SK-N-SH (cell line): ENCODE measurements around the gene MAP4K3. TPM values are rescaled to one million over a fixed set of nuclear protein-coding genes. Genes with fewer than 3 reads are reported as not detected.

Experiments used
- CTCF ChIA-PET: fragments of 300-600, 350-600 bp; formaldehyde crosslinking; extraction: SDS; loops from one replicate; lab custom pipeline; 2021; lab: Yijun Ruan, JAX
- POLR2A ChIA-PET: fragments of 350-600 bp; sonication (Branson Sonifier 250); formaldehyde crosslinking; extraction: SDS; loops from one replicate; lab custom pipeline; 2020; ENCODE audit warnings: antibody characterized with exemption, inconsistent platforms; lab: Yijun Ruan, JAX
- DNase-seq: peaks from one replicate; pipeline ENCODE4 v3.0.0; 2012
- H2AFZ ChIP-seq: fragments of 200-600 bp; sonication (generic); 2 replicates; pipeline ENCODE4 v1.8.1; 2016; ENCODE audit warnings: antibody characterized with exemption, mild to moderate bottlenecking, low read depth
- H3F3A ChIP-seq: fragments of 200-600 bp; sonication (generic); replicated peaks from 2 replicates; pipeline ENCODE3; 2016; ENCODE audit warnings: antibody characterized with exemption, mild to moderate bottlenecking; ENCODE audit not compliant: insufficient read depth
- H3K27ac ChIP-seq, 2 experiments: fragments of 200-500 bp in 1 of 2; fragments of 200-600 bp in 1 of 2; sonication (Bioruptor generic) in 1 of 2; sonication (generic), shearing (Covaris generic) in 1 of 2; 2 replicates each; pipeline versions ENCODE4 v1.5.1 to v1.6.1; 2014 to 2016; ENCODE audit warnings: low read depth in 2 of 2, inconsistent platforms in 1 of 2, low read length in 1 of 2, mild to moderate bottlenecking in 1 of 2, mixed read lengths in 1 of 2
- H3K27me3 ChIP-seq: fragments of 200-600 bp; sonication (generic), shearing (Covaris generic); 2 replicates; pipeline ENCODE4 v1.6.1; 2016; ENCODE audit warnings: mixed run types; ENCODE audit not compliant: insufficient read depth
- H3K36me3 ChIP-seq, 2 experiments: fragments of 200-500 bp in 1 of 2; fragments of 200-600 bp in 1 of 2; sonication (Bioruptor generic) in 1 of 2; sonication (generic) in 1 of 2; replicated peaks in 1 of 2; 2 replicates each; pipeline versions ENCODE3 to v1.5.1; 2014 to 2016; ENCODE audit warnings: low read length in 1 of 2, mild to moderate bottlenecking in 1 of 2; ENCODE audit not compliant: insufficient read depth in 2 of 2, control insufficient read depth in 1 of 2
- H3K4me1 ChIP-seq, 2 experiments: fragments of 200-500 bp in 1 of 2; fragments of 200-600 bp in 1 of 2; sonication (Bioruptor generic) in 1 of 2; sonication (generic), shearing (Covaris generic) in 1 of 2; 2 replicates each; pipeline versions ENCODE4 v1.5.1 to v1.6.1; 2014 to 2016; ENCODE audit warnings: low read depth in 1 of 2, low read length in 1 of 2, mixed run types in 1 of 2; ENCODE audit not compliant: insufficient read depth in 2 of 2, control insufficient read depth in 1 of 2
- H3K4me2 ChIP-seq: fragments of 200-600 bp; sonication (generic), shearing (Covaris generic); 2 replicates; pipeline ENCODE4 v1.6.1; 2017; ENCODE audit warnings: mixed run types
- H3K4me3 ChIP-seq, 2 experiments: fragments of 200-500 bp in 1 of 2; fragments of 200-600 bp in 1 of 2; sonication (Bioruptor generic) in 1 of 2; sonication (generic), shearing (Covaris generic) in 1 of 2; 2 replicates each; pipeline versions ENCODE4 v1.5.1 to v1.8.1; 2014 to 2016; ENCODE audit warnings: low read depth in 2 of 2, inconsistent platforms in 1 of 2, low read length in 1 of 2, mild to moderate bottlenecking in 1 of 2, mixed read lengths in 1 of 2, moderate library complexity in 1 of 2
- H3K79me2 ChIP-seq: fragments of 200-600 bp; sonication (generic); 2 replicates; pipeline ENCODE4 v1.8.1; 2017; ENCODE audit warnings: mild to moderate bottlenecking; ENCODE audit not compliant: insufficient read depth
- H3K9ac ChIP-seq: fragments of 200-600 bp; sonication (generic); 2 replicates; pipeline ENCODE4 v1.6.1; 2017; ENCODE audit warnings: mixed run types
- H3K9me2 ChIP-seq: fragments of 200-600 bp; sonication (generic); 2 replicates; pipeline ENCODE4 v1.6.1; 2017; ENCODE audit warnings: mixed run types
- H3K9me3 ChIP-seq: fragments of 200-600 bp; sonication (generic); 2 replicates; pipeline ENCODE4 v1.6.1; 2017; ENCODE audit warnings: mixed run types, mild to moderate bottlenecking, moderate library complexity
- H4K20me1 ChIP-seq: fragments of 200-600 bp; sonication (generic); 2 replicates; pipeline ENCODE4 v1.6.1; 2017; ENCODE audit warnings: mild to moderate bottlenecking, mixed run types; ENCODE audit not compliant: insufficient read depth
- CHD2 ChIP-seq: fragments of 150-350 bp; IDR thresholded peaks from 2 replicates; pipeline ENCODE4 v1.6.1; 2018; ENCODE audit warnings: low read length; ENCODE audit not compliant: partially characterized antibody
- ELF1 ChIP-seq: IDR thresholded peaks from 2 replicates; pipeline ENCODE4 v1.4.0; 2012
- EP300 ChIP-seq, 2 experiments: IDR thresholded peaks; 2 replicates each; pipeline versions ENCODE4 v1.4.0 to v1.6.1; 2012; ENCODE audit warnings: borderline replicate concordance in 1 of 2, low read depth in 1 of 2, low read length in 1 of 2
- EZH2phosphoT487 ChIP-seq: fragments of 200-600 bp; sonication (generic); IDR thresholded peaks from 2 replicates; pipeline ENCODE4 v1.6.1; 2017; ENCODE audit warnings: low read depth, mixed run types, mild to moderate bottlenecking, antibody characterized with exemption, moderate library complexity, borderline replicate concordance
- GABPA ChIP-seq: IDR thresholded peaks from 2 replicates; pipeline ENCODE4 v1.4.0; 2012; ENCODE audit warnings: low read depth, mild to moderate bottlenecking
- GATA2 ChIP-seq: sonication (generic); formaldehyde crosslinking; IDR thresholded peaks from 2 replicates; pipeline ENCODE4 v1.5.0; 2020; ENCODE audit warnings: mild to moderate bottlenecking, missing genetic modification reagents
- JUND ChIP-seq: IDR thresholded peaks from 2 replicates; pipeline ENCODE4 v1.4.0; 2012
- MAX ChIP-seq: IDR thresholded peaks from 2 replicates; pipeline ENCODE4 v1.4.0; 2012; ENCODE audit warnings: low read depth
- NRF1 ChIP-seq: IDR thresholded peaks from 2 replicates; pipeline ENCODE4 v1.6.1; 2012; ENCODE audit warnings: low read depth, mild to moderate bottlenecking, low read length
- PBX3 ChIP-seq: IDR thresholded peaks from 2 replicates; pipeline ENCODE4; 2012
- POLR2AphosphoS5 ChIP-seq: IDR thresholded peaks from 2 replicates; pipeline ENCODE4 v1.6.1; 2012; ENCODE audit warnings: low read depth, low read length
- RAD21 ChIP-seq: IDR thresholded peaks from 2 replicates; pipeline ENCODE4 v1.6.1; 2012; ENCODE audit warnings: mild to moderate bottlenecking, low read length
- RCOR1 ChIP-seq: fragments of 150-350 bp; IDR thresholded peaks from 2 replicates; pipeline ENCODE4 v1.6.1; 2017; ENCODE audit warnings: antibody characterized with exemption, low read length
- REST ChIP-seq: IDR thresholded peaks from 2 replicates; pipeline ENCODE4 v1.6.1; 2012; ENCODE audit warnings: mild to moderate bottlenecking, low read depth, low read length, moderate library complexity
- RXRA ChIP-seq: IDR thresholded peaks from 2 replicates; pipeline ENCODE4 v1.4.0; 2012; ENCODE audit warnings: low read depth, mild to moderate bottlenecking, borderline replicate concordance
- SIN3A ChIP-seq: IDR thresholded peaks from 2 replicates; pipeline ENCODE4 v1.6.1; 2012; ENCODE audit warnings: low read depth, mild to moderate bottlenecking, low read length, moderate library complexity, borderline replicate concordance
- TAF1 ChIP-seq: IDR thresholded peaks from 2 replicates; pipeline ENCODE4 v1.6.1; 2012; ENCODE audit warnings: low read depth, mild to moderate bottlenecking, low read length, moderate library complexity, borderline replicate concordance
- TEAD4 ChIP-seq: IDR thresholded peaks from 2 replicates; pipeline ENCODE4 v1.4.0; 2012; ENCODE audit warnings: mild to moderate bottlenecking, borderline replicate concordance; ENCODE audit not compliant: insufficient read depth
- WGBS: methylation state at CpG from one replicate; pipeline ENCODE4 v1.1.6; 2017; ENCODE audit warnings: low lambda C conversion rate; 5-methylcytosine and 5-hydroxymethylcytosine counted together
- polyA plus RNA-seq, 3 experiments: library from polyadenylated mRNA; depleted of rRNA; stranded (reverse); fragments of >200 nt; gene quantifications; 2 replicates each; pipeline ENCODE4 v1.2.3, GENCODE V29; 2012
- TF ChIP-seq, protein P1 (sequence below): fragments of 150-350 bp; IDR thresholded peaks from 2 replicates; pipeline ENCODE4 v1.6.1; 2017; ENCODE audit warnings: antibody characterized with exemption, low read length, low read depth, borderline replicate concordance

Gene MAP4K3
- polyA plus RNA-seq, 1 of the 3 experiments (the other 2 are of a cell fraction) = 8.8 TPM

DNA sequence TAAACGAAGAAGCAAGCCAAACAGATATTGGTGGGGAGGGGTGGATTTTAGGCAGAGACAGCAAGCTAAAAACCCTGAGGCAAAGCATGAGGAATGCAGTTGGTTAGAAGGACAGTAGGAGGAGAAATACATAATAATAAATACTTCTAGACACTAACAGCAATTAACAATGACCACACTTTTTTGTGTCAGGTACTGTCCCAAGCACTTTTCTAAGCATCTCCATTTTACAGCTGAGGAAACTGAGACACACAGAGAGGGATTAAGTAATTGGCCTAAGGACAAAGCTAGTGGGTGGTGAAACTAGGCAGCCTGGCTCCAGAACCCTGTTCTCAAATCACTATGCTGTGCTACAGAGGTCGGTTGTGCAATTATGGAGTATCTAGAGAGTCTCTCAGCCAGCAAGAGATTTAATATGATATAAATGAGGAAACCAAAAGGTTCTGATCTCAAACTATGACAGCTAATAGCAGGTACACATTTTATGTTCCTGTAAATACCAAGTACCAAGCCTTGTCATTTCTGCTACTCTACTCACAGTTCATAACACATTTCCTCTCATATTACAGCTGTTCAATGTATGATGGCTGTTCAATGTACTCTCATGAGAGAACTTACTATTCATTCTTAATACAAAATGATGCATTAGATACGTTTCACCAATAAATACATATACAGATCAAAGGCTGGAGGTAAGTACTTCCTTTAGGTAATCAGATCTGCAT, 5.3 kb downstream of the MAP4K3 start:
- Histone ChIP-seq H3K4me3 (no peak overlapping the region), H3K79me2 (peaks cover 100% of the 10 kb centered on the region), H3K9ac (no peak overlapping the region)
- TF ChIP-seq RCOR1 (no peak), RXRA (no peak), TAF1 (no peak), JUND (no peak), CHD2 (no peak), EP300 (IDR thresholded peaks at IDR 0.05; ENCODE audit: borderline replicate concordance in 1 of 2, low read depth in 1 of 2, low read length in 1 of 2) (no peak), SIN3A (no peak), PBX3 (no peak), GABPA (no peak), EZH2phosphoT487 (no peak), GATA2 (no peak), POLR2AphosphoS5 (no peak), NRF1 (no peak), MAX (no peak), ELF1 (no peak), REST (no peak), RAD21 (no peak), TEAD4 (no peak)
- TF ChIP-seq, protein P1, sequence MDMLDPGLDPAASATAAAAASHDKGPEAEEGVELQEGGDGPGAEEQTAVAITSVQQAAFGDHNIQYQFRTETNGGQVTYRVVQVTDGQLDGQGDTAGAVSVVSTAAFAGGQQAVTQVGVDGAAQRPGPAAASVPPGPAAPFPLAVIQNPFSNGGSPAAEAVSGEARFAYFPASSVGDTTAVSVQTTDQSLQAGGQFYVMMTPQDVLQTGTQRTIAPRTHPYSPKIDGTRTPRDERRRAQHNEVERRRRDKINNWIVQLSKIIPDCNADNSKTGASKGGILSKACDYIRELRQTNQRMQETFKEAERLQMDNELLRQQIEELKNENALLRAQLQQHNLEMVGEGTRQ = no peak
- TF ChIP-seq, all 33 proteins: peak for 0
- H4K20me1 ChIP-seq = peaks cover 79% of the 10 kb centered on the region
- no peak for DNase-seq
- peaks cover 10% of the 10 kb centered on the region for H3F3A ChIP-seq
- H2AFZ ChIP-seq = no peak overlapping the region
- H3K4me2 ChIP-seq = no peak overlapping the region
- no peaks in the 10 kb centered on the region for H3K9me3 ChIP-seq
- H3K9me2 ChIP-seq = no peaks in the 10 kb centered on the region
- H3K27me3 ChIP-seq = no peaks in the 10 kb centered on the region
- no peak overlapping the region for H3K27ac ChIP-seq
- H3K36me3 ChIP-seq = peaks cover 2 to 11% of the 10 kb centered on the region in 2 experiments
- H3K4me1 ChIP-seq = peaks cover 23 to 36% of the 10 kb centered on the region in 2 experiments; a peak in 3 of 4 replicates
- CTCF ChIA-PET = interaction anchor here (1.1 to 4.7 kb wide), 5 partner anchors 19 to 54 kb away, joined by 4 to 20 read pairs (median 5); no protein-coding TSS in a partner anchor
- POLR2A ChIA-PET = no interaction called here
- WGBS = 68% methylated on average over 3 of the region's 3 CpGs
